Fibroblast of villous mesenchyme (primary cell): Measurements from ENCODE around the gene TTC34. TPM values are rescaled to one million over a fixed set of nuclear protein-coding genes. Genes with fewer than 3 reads are reported as not detected.
"Not testable (repeated sequence)": the region's sequence is repeated elsewhere in the genome, so short reads cannot be mapped to it uniquely, and the experiment has no call there.

Experiments
- DNase-seq: peaks from one replicate; pipeline ENCODE4 v3.0.0-alpha.2; 2010; ENCODE audit warnings: low read depth
- H3K4me3 ChIP-seq: 2 replicates; pipeline ENCODE4 v1.5.1; 2011; ENCODE audit warnings: low read depth, mild to moderate bottlenecking, low read length
- total RNA-seq: library from RNA; depleted of rRNA; stranded (reverse); fragments of >200 nt; gene quantifications from 2 replicates; pipeline ENCODE4 v1.2.3, GENCODE V29; 2012
- TF ChIP-seq, protein P1 (sequence below): IDR thresholded peaks from 2 replicates; pipeline ENCODE4 v1.5.1; 2012; ENCODE audit warnings: low read depth, mild to moderate bottlenecking, low read length; ENCODE audit not compliant: insufficient read depth

TTC34 gene
- total RNA-seq, 1 donor: 0.43 TPM

DNA sequence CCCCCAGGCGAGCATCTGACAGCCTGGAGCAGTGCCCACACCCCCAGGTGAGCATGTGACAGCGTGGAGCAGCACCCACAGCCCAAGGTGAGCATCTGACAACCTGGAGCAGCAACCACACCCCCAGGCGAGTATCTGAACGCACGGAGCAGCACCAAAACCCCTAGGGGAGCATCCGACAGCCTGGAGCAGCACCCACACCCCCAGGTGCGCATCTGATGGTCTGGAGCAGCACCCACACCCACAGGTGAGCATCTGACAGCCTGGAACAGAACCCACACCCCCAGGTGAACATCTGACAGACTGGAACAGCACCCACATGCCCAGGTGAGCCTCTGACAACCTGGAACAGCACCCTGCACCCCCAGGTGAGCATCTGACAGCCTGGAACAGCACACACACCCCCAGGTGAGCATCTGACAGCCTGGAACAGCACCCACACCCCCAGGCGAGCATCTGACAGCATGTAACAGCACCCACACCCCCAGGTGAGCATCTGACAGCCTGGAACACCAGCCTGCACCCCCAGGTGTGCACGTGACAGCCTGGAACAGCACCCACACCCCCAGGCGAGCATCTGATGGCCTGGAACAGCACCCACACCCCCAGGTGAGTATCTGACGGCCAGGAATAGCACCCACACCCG lies 148.4 kb downstream of the TTC34 start:
- not testable (repeated sequence) for H3K4me3 ChIP-seq

DNA sequence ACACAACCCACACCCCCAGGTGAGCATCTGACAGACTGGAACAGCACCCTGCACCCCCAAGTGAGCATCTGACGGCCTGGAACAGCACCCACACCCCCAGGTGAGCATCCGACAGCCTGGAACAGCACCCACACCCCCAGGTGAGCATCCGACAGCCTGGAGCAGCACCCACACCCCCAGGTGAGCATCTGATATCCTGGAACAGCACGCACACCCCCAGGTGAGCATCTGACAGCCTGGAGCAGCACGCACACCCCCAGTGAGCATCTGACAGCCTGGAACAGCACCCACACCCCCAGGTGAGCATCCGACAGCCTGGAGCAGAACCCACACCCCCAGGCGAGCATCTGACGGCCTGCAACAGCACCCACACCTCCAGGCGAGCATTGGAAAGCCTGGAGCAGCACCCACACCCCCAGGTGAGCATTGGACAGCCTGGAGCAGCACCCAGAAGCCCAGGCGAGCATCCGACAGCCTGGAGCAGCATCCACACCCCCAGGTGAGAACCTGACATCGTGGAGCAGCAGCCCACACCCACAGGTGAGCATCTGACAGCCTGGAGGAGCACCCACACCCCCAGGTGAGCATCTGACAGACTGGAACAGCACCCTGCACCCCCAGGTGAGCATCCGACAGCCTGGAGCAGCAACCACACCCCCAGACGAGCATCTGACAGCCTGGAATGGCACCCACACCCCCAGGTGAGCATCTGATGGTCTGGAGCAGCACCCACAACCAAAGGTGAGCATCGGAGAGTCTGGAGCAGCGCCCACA lies 149.2 kb downstream of the TTC34 start:
- not testable (repeated sequence) for H3K4me3 ChIP-seq, DNase-seq

More for the DNA sequence above, 148.4 kb downstream of the TTC34 start:
- DNase-seq: not testable (repeated sequence)

DNA sequence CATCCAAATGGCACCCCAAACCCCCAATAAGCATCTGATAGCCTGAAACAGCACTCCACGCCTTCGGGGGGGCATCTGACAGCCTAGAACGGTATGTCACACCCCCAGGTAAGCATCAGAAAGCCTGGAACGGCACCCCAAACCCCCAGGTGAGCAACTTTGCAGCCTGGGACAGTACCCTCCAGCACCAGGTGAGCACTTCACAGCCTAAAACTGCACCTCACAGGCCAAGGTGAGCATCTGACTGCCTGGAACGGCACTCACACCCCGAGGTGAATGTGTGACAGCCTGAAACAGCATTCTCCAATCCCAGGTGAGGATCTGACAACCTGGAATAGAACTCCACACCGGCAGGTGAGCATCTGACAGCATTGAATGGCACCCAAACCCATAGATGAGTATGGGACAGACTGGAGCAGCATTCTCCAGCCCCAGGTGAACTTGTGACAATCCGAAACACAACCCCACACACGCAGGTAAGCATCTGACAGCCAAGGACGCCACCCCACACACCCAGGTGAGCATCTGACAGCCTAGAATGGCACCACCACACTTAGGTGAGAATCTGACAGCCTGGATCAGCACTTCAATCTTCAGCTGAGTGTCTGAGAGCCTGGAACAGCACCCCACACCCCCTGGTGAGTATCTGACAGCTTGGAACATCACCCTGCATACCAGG lies 150.4 kb downstream of the TTC34 start:
- DNase-seq: no peak
- TF ChIP-seq, protein P1, sequence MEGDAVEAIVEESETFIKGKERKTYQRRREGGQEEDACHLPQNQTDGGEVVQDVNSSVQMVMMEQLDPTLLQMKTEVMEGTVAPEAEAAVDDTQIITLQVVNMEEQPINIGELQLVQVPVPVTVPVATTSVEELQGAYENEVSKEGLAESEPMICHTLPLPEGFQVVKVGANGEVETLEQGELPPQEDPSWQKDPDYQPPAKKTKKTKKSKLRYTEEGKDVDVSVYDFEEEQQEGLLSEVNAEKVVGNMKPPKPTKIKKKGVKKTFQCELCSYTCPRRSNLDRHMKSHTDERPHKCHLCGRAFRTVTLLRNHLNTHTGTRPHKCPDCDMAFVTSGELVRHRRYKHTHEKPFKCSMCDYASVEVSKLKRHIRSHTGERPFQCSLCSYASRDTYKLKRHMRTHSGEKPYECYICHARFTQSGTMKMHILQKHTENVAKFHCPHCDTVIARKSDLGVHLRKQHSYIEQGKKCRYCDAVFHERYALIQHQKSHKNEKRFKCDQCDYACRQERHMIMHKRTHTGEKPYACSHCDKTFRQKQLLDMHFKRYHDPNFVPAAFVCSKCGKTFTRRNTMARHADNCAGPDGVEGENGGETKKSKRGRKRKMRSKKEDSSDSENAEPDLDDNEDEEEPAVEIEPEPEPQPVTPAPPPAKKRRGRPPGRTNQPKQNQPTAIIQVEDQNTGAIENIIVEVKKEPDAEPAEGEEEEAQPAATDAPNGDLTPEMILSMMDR: no peak
- no peak overlapping the region for H3K4me3 ChIP-seq

DNA sequence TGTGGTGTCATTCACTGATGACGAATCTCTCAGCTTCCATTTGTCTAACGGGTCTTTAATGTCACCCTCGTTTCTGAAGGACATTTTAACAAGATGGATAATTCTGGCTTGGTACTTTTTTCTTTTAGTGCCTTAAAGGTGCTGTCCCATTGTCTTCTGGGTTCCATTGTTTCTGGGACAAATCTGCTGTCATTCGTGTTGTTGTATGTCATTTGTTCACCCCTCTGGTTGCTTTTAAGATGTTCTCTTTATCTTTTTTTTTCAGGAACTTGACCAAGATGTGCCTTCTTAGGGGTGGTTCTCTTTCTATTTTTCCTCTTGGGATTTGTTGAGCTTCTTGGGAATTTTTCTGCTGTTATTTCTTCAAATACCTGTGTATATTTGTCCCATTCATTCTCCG lies 154.7 kb downstream of the TTC34 start:
- TF ChIP-seq, protein P1: no peak
- no peak for DNase-seq
- no peak overlapping the region for H3K4me3 ChIP-seq

DNA sequence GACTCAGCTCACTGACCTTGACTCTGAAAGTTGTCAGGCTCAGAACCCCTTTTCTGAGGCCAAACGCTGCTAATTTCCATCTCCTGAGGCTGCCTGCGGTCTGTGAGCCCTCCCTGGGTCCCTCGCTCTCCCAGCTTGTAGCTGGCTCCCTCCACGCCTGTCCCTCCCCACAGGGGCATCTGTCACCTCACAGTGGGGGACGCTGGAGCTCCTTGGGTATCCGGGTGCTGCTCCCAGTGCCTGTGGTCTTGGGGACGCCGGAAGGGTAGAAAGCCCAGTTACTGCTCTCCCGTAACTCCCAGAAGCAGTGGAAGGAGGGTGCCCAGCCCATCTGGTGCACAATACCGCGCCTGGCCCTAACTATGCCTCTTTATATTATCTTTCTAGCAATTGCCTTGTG lies 155.7 kb downstream of the TTC34 start:
- no peak overlapping the region for H3K4me3 ChIP-seq
- TF ChIP-seq, protein P1: no peak
- DNase-seq: no peak

DNA sequence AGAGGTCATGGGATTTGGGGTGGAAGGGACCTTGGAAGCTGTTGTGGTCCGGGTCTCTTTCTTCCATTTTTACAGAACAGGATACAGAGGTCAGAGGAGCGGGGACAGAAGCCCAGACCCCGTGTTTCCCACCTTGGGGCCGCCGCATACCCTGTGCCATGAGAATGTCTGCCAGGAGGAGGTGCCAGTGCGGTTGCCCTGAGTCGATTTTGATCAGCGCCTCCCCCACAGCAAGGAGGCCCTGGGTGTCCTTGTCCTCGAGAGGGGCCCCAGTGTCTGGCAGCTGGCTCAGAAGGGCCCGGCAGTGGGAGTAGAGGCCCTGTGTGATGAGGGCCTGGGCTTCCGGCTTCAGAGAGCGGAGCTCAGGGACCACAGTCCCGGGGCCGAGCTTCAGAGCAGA lies 156.3 kb downstream of the TTC34 start:
- TF ChIP-seq, protein P1: no peak
- no peak overlapping the region for H3K4me3 ChIP-seq
- no peak for DNase-seq

DNA sequence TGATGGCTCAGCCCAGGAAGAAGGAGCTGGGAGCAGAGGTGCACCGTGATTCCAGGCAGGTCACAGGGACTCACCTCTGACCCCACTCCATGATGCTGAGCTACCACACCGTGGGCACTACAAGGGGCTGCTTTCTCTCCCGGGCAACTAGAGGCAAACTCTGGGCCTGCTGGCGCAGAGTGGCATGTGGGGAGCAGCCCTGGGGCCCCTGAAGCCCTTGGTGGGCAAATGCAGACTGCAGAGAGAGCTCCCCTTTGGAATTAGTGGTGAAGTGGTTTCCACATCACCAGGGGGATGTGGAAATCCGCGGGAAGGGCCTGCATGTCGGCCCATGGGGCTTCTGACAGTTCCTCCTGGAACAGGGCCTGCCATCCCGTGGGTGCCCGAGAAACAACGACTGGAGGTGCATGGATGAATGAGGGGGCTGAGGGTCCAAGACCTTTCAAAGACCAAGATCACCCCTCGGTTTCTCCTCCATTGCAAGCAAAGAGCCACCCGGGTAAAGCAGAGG lies 156.8 kb downstream of the TTC34 start:
- no peak overlapping the region for H3K4me3 ChIP-seq
- TF ChIP-seq, protein P1: no peak
- no peak for DNase-seq
